GM12878 (cell line): ENCODE measurements around the gene FSD1L. TPM values are rescaled to one million over a fixed set of nuclear protein-coding genes. Genes with fewer than 3 reads are reported as not detected.

Experiments
- ATAC-seq: fragments of 200-7000 bp; cut with Tn5 transposase; 3 replicates; pipeline ENCODE4 v1.9.1; 2020; ENCODE audit warnings: mild to moderate bottlenecking, moderate library complexity
- BruUV-seq: library from RNA; stranded (reverse); fragments of 400-500 nt; replicated peaks from 2 replicates; lab custom pipeline; 2021; lab: Mats Ljungman, UMichigan
- CTCF ChIA-PET: fragments of 300-600 bp; sonication (Branson Sonifier 250); formaldehyde crosslinking; extraction: SDS; loops from one replicate; lab custom pipeline; 2021; ENCODE audit warnings: inconsistent platforms; lab: Yijun Ruan, JAX
- POLR2A ChIA-PET: fragments of 350-600 bp; formaldehyde crosslinking; extraction: SDS; loops from one replicate; lab custom pipeline; 2021; ENCODE audit warnings: inconsistent platforms; lab: Charles Lee
- RAD21 ChIA-PET: fragments of 300-600 bp; sonication (Branson Sonifier 250); formaldehyde crosslinking; loops from one replicate; lab custom pipeline; 2023; ENCODE audit warnings: antibody characterized with exemption; ENCODE audit not compliant: unreplicated experiment; lab: Charles Lee
- SMC1A ChIA-PET: fragments of 300-600 bp; sonication (Branson Sonifier 250); formaldehyde crosslinking; loops from one replicate; lab custom pipeline; 2023; ENCODE audit not compliant: unreplicated experiment, uncharacterized antibody; lab: Charles Lee
- DNase-seq: peaks from one replicate; pipeline ENCODE4 v3.0.0-alpha.2; 2011; ENCODE audit warnings: low read depth, low spot score
- FAIRE-seq: peaks from 3 replicates; lab custom pipeline; 2011; peaks lifted over from hg19 to GRCh38; lab: Jason Lieb, UNC
- H2AFZ ChIP-seq: 2 replicates; pipeline ENCODE4 v1.6.0; 2011; ENCODE audit warnings: low read depth, low read length, control low read depth; ENCODE audit not compliant: control insufficient read depth
- H3K27ac ChIP-seq: 2 replicates; pipeline ENCODE4 v1.5.1; 2011; ENCODE audit warnings: control low read depth; ENCODE audit not compliant: control insufficient read depth, insufficient read depth
- H3K27me3 ChIP-seq, 2 experiments: replicated peaks in 1 of 2; 2 replicates each; pipeline versions ENCODE4 v1.6.0 to v1.6.1; 2011; ENCODE audit warnings: low read length in 1 of 2; ENCODE audit not compliant: control insufficient read depth in 2 of 2, insufficient read depth in 2 of 2
- H3K36me3 ChIP-seq, 2 experiments: 2 replicates each; pipeline ENCODE4 v1.5.1; 2011; ENCODE audit warnings: low read length in 1 of 2; ENCODE audit not compliant: control insufficient read depth in 2 of 2, insufficient read depth in 2 of 2
- H3K4me1 ChIP-seq: 2 replicates; pipeline ENCODE4 v1.6.1; 2011; ENCODE audit warnings: mild to moderate bottlenecking, low read length, moderate library complexity, mixed read lengths; ENCODE audit not compliant: control insufficient read depth, insufficient read depth
- H3K4me2 ChIP-seq: 2 replicates; pipeline ENCODE4 v1.6.0; 2011; ENCODE audit warnings: control low read depth; ENCODE audit not compliant: control insufficient read depth, insufficient read depth
- H3K4me3 ChIP-seq: fragments of 200-600 bp; sonication (generic); 2 replicates; pipeline ENCODE4 v1.5.1; 2016
- H3K79me2 ChIP-seq: 2 replicates; pipeline ENCODE4 v1.6.0; 2011; ENCODE audit warnings: low read length; ENCODE audit not compliant: control insufficient read depth, insufficient read depth
- H3K9ac ChIP-seq: 2 replicates; pipeline ENCODE4 v1.8.0; 2011; ENCODE audit warnings: low read length, control low read depth, mixed read lengths; ENCODE audit not compliant: control insufficient read depth, insufficient read depth
- H3K9me3 ChIP-seq: replicated peaks from 3 replicates; pipeline ENCODE4 v1.5.1; 2011; ENCODE audit warnings: mild to moderate bottlenecking, low read length; ENCODE audit not compliant: control insufficient read depth, insufficient read depth
- H4K20me1 ChIP-seq: 2 replicates; pipeline ENCODE4 v1.6.0; 2011; ENCODE audit not compliant: control insufficient read depth, insufficient read depth
- BRCA1 ChIP-seq: IDR thresholded peaks from 2 replicates; pipeline ENCODE4 v1.6.1; 2011; ENCODE audit warnings: low read depth, low read length, improper control_type of control experiment
- CREM ChIP-seq: IDR thresholded peaks from 2 replicates; pipeline ENCODE4 v1.6.1; 2014; ENCODE audit warnings: antibody characterized with exemption, low read depth
- ETV6 ChIP-seq, 2 experiments: fragments of 450-650 bp in 1 of 2; IDR thresholded peaks in 1 of 2; conservative IDR thresholded peaks in 1 of 2; 2 replicates each; pipeline ENCODE4 v1.6.1; 2014; ENCODE audit warnings: antibody characterized with exemption in 1 of 2, borderline replicate concordance in 1 of 2, low read depth in 1 of 2, mild to moderate bottlenecking in 1 of 2, moderate library complexity in 1 of 2
- GABPA ChIP-seq: IDR thresholded peaks from 2 replicates; pipeline ENCODE4 v1.6.1; 2014; ENCODE audit warnings: antibody characterized with exemption, low read depth, mild to moderate bottlenecking, inconsistent platforms
- HDGF ChIP-seq: fragments of 450-650 bp; IDR thresholded peaks from 2 replicates; pipeline ENCODE4 v1.6.1; 2016; ENCODE audit warnings: antibody characterized with exemption
- JUNB ChIP-seq: IDR thresholded peaks from 2 replicates; pipeline ENCODE4 v1.6.1; 2016; ENCODE audit warnings: antibody characterized with exemption, mild to moderate bottlenecking
- LARP7 ChIP-seq: fragments of 450-650 bp; IDR thresholded peaks from 2 replicates; pipeline ENCODE4 v1.6.1; 2017; ENCODE audit warnings: mild to moderate bottlenecking
- MEF2B ChIP-seq: fragments of 450-650 bp; IDR thresholded peaks from 2 replicates; pipeline ENCODE4 v1.6.1; 2018; ENCODE audit warnings: mild to moderate bottlenecking, moderate library complexity; ENCODE audit not compliant: partially characterized antibody, poor library complexity, severe bottlenecking
- MTA2 ChIP-seq: fragments of 450-650 bp; IDR thresholded peaks from 2 replicates; pipeline ENCODE4 v1.6.1; 2016; ENCODE audit warnings: low read depth, mild to moderate bottlenecking, moderate library complexity
- MXI1 ChIP-seq: fragments of 150-350 bp; IDR thresholded peaks from 2 replicates; pipeline ENCODE4 v1.6.1; 2011; ENCODE audit warnings: low read depth, mild to moderate bottlenecking, inconsistent platforms, low read length, improper control_type of control experiment
- NBN ChIP-seq: fragments of 450-650 bp; IDR thresholded peaks from 2 replicates; pipeline ENCODE4 v1.6.1; 2016
- NR2C2 ChIP-seq: IDR thresholded peaks from 2 replicates; pipeline ENCODE4 v1.6.1; 2011; ENCODE audit warnings: borderline replicate concordance, low read depth; ENCODE audit not compliant: control insufficient read depth, insufficient read length
- SMAD5 ChIP-seq: IDR thresholded peaks from 2 replicates; pipeline ENCODE4 v1.6.1; 2016; ENCODE audit warnings: antibody characterized with exemption, low read depth
- SP1 ChIP-seq: IDR thresholded peaks from one replicate; pipeline ENCODE4 v1.6.1; 2011; ENCODE audit warnings: low read depth, low read length
- SPI1 ChIP-seq: IDR thresholded peaks from 2 replicates; pipeline ENCODE4 v1.6.1; 2011; ENCODE audit warnings: low read depth, mild to moderate bottlenecking, low read length, moderate library complexity, borderline replicate concordance; ENCODE audit not compliant: insufficient read depth
- SREBF1 ChIP-seq: IDR thresholded peaks from 2 replicates; pipeline ENCODE4 v1.6.1; 2012; ENCODE audit warnings: mild to moderate bottlenecking, low read length
- WGBS: methylation state at CpG from one replicate; pipeline ENCODE4 v1.1.6; 2016; ENCODE audit warnings: low lambda C conversion rate; ENCODE audit not compliant: insufficient replicate concordance, insufficient coverage; ENCODE audit errors: missing lambda C conversion rate; 5-methylcytosine and 5-hydroxymethylcytosine counted together
- in situ Hi-C: fragments of 300-500 bp; cut with MboI; formaldehyde crosslinking; loops from 9 replicates; pipeline ENCODE4 v1.14.3; 2018; ENCODE audit warnings: mixed read lengths
- intact Hi-C: fragments of 100-400 bp; cut with micrococcal nuclease; formaldehyde crosslinking; loops from one replicate; pipeline ENCODE4 v1.14.2; 2022; ENCODE audit not compliant: unreplicated experiment
- polyA plus RNA-seq, 11 experiments: library from polyadenylated mRNA; depleted of rRNA in 4 of 11; unstranded in 6 of 11; stranded (reverse) in 5 of 11; fragments of >200 nt; fragmentation: Nextera tagmentation in 4 of 11; fragmentation: Illumina TruSeq in 1 of 11; extraction: Ambion mirVana in 4 of 11; extraction: Trizol in 1 of 11; gene quantifications; 1 replicate in 1 of 11; 2 replicates in 10 of 11; pipeline versions ENCODE4 v1.2.1 to v1.2.3, GENCODE V29; 2011 to 2016; ENCODE audit warnings: inconsistent platforms in 2 of 11, missing spikeins in 2 of 11, low read depth in 1 of 11
- total RNA-seq, 4 experiments: library from RNA; depleted of rRNA in 3 of 4; stranded (reverse); fragments of >200 nt in 3 of 4; fragmentation: Illumina TruSeq in 1 of 4; extraction: Trizol in 1 of 4; gene quantifications; 2 replicates each; pipeline versions ENCODE4 v1.2.1 to v1.2.3, GENCODE V29; 2013 to 2021
- TF ChIP-seq, protein P1 (sequence below): IDR thresholded peaks from 2 replicates; pipeline ENCODE4 v1.6.1; 2011; ENCODE audit warnings: low read depth, low read length, improper control_type of control experiment, borderline replicate concordance
- TF ChIP-seq, protein P2 (sequence below): IDR thresholded peaks from 2 replicates; pipeline ENCODE4 v1.6.1; 2011; ENCODE audit warnings: mild to moderate bottlenecking, low read depth, low read length, moderate library complexity; ENCODE audit not compliant: insufficient replicate concordance
- TF ChIP-seq, protein P3 (sequence below): IDR thresholded peaks from 2 replicates; pipeline ENCODE4 v1.6.1; 2011; ENCODE audit warnings: low read depth, mild to moderate bottlenecking, low read length, moderate library complexity, borderline replicate concordance; ENCODE audit errors: extremely low read depth
- TF ChIP-seq, protein P4 (sequence below): fragments of 450-650 bp; IDR thresholded peaks from 2 replicates; pipeline ENCODE4 v1.6.1; 2017; ENCODE audit warnings: low read depth, mild to moderate bottlenecking, moderate library complexity

The FSD1L gene
- total and polyA plus RNA-seq, 10 of the 15 experiments (the other 5 are each of a cell fraction or from before 2014, with no cell fraction given): 11.9 to 52.4 (median 17.0) TPM

DNA sequence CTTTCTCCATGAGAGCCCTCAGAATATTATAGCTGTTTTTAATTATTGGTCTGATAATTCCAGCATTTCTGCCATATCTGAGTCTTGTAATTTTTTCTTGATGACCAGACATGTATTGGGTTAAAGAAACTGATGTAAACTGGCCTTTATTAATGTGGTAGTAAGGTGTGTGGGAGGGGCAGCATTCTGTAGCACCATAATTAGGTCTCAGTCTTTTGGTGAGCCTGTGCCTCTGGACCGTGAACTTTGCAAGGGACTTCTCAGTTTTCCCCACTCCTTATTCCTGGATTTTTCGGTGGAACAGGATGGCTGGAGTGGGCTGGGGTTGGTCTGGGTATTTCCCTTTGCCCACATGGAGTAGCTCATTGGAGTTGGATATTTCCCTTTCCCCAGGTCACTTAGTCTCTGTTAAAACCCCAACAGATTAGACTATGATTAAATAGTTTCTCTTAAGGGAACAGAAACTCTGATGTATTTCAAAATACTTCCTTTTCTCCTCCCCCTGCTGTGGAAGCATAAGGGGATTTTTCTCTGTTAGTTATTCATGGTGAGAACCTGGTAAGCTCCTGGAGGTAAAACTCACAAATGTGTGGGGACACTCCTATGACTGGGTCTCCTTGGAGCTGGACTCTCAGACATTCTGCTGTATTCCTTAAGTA is 52.4 kb downstream of the FSD1L start:
- WGBS: 3% methylated on average over 2 of the region's 2 CpGs
- BruUV-seq: no TSS peak
- Histone ChIP-seq H2AFZ (peak overlapping the region; percentile 83), H3K4me3 (peak overlapping the region; percentile 69), H3K36me3 (no peaks in the 10 kb centered on the region), H3K79me2 (peaks cover 40% of the 10 kb centered on the region), H3K27me3 (no peaks in the 10 kb centered on the region), H3K9me3 (no peaks in the 10 kb centered on the region; the same call in 2 of the 3 replicates), H3K27ac (peak overlapping the region; percentile 71), H3K4me1 (peaks cover 16% of the 10 kb centered on the region), H4K20me1 (no peaks in the 10 kb centered on the region), H3K9ac (peak overlapping the region; percentile 53), H3K4me2 (peak overlapping the region; percentile 89)
- SMC1A ChIA-PET: interaction anchor here (0.7 to 4.5 kb wide), 19 partner anchors 11 to 200 kb away, joined by 3 to 25 read pairs (median 5); no protein-coding TSS in a partner anchor
- FAIRE-seq: peak; percentile 23
- peak; percentile 75 for ATAC-seq
- intact Hi-C loops: loop anchor here (2.0 to 5.0 kb wide), 4 partner anchors 37 to 728 kb away; partner anchors contain the start of gene FSD1L
- RAD21 ChIA-PET: interaction anchor here (0.6 to 2.3 kb wide), 15 partner anchors 11 to 221 kb away, joined by 3 to 21 read pairs (median 5); no protein-coding TSS in a partner anchor
- POLR2A ChIA-PET: interaction anchor here (1.0 to 1.8 kb wide), 6 partner anchors 11 to 57 kb away, joined by 3 to 15 read pairs (median 6); no protein-coding TSS in a partner anchor
- in situ Hi-C loops: no loop called here
- DNase-seq: peak; percentile 62
- CTCF ChIA-PET: interaction anchor here (0.7 to 2.5 kb wide), 8 partner anchors 11 to 53 kb away, joined by 3 to 9 read pairs (median 4); no protein-coding TSS in a partner anchor
- peak; percentile 82; the same call in 1 of the 2 replicates for TF ChIP-seq NBN
- TF ChIP-seq, protein P1, sequence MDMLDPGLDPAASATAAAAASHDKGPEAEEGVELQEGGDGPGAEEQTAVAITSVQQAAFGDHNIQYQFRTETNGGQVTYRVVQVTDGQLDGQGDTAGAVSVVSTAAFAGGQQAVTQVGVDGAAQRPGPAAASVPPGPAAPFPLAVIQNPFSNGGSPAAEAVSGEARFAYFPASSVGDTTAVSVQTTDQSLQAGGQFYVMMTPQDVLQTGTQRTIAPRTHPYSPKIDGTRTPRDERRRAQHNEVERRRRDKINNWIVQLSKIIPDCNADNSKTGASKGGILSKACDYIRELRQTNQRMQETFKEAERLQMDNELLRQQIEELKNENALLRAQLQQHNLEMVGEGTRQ: no peak
- TF ChIP-seq SP1: no peak
- TF ChIP-seq, protein P2, sequence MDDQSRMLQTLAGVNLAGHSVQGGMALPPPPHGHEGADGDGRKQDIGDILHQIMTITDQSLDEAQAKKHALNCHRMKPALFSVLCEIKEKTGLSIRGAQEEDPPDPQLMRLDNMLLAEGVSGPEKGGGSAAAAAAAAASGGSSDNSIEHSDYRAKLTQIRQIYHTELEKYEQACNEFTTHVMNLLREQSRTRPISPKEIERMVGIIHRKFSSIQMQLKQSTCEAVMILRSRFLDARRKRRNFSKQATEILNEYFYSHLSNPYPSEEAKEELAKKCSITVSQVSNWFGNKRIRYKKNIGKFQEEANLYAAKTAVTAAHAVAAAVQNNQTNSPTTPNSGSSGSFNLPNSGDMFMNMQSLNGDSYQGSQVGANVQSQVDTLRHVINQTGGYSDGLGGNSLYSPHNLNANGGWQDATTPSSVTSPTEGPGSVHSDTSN: no peak
- no peak; a peak in 1 of 4 replicates for TF ChIP-seq ETV6 (conservative IDR thresholded peaks at IDR 0.05 in 1 of 2, IDR thresholded peaks at IDR 0.05 in 1 of 2; ENCODE audit: borderline replicate concordance in 1 of 2, low read depth in 1 of 2)
- no peak for TF ChIP-seq GABPA
- TF ChIP-seq SMAD5: no peak
- no peak for TF ChIP-seq SREBF1
- peak; percentile 46 for TF ChIP-seq MEF2B
- TF ChIP-seq, protein P3, sequence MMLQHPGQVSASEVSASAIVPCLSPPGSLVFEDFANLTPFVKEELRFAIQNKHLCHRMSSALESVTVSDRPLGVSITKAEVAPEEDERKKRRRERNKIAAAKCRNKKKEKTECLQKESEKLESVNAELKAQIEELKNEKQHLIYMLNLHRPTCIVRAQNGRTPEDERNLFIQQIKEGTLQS: no peak
- peak; percentile 51; the same call in 1 of the 2 replicates for TF ChIP-seq MXI1
- TF ChIP-seq JUNB: peak; percentile 46
- TF ChIP-seq BRCA1: no peak
- no peak for TF ChIP-seq NR2C2
- no peak for TF ChIP-seq HDGF
- TF ChIP-seq, protein P4, sequence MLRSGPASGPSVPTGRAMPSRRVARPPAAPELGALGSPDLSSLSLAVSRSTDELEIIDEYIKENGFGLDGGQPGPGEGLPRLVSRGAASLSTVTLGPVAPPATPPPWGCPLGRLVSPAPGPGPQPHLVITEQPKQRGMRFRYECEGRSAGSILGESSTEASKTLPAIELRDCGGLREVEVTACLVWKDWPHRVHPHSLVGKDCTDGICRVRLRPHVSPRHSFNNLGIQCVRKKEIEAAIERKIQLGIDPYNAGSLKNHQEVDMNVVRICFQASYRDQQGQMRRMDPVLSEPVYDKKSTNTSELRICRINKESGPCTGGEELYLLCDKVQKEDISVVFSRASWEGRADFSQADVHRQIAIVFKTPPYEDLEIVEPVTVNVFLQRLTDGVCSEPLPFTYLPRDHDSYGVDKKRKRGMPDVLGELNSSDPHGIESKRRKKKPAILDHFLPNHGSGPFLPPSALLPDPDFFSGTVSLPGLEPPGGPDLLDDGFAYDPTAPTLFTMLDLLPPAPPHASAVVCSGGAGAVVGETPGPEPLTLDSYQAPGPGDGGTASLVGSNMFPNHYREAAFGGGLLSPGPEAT: peak; percentile 96
- peak; percentile 75 for TF ChIP-seq SPI1
- peak; percentile 24; the same call in 1 of the 2 replicates for TF ChIP-seq CREM
- TF ChIP-seq MTA2: peak; percentile 92
- no peak for TF ChIP-seq LARP7
